IMR-90 (cell line): ENCODE data around the gene GAPT. TPM values are rescaled to one million over a fixed set of nuclear protein-coding genes. Genes with fewer than 3 reads are reported as not detected.

Experiments
- ATAC-seq: fragments of 200-7000 bp; cut with Tn5 transposase; 2 replicates; pipeline ENCODE4 v1.9.1; 2020; ENCODE audit warnings: low read depth, mild to moderate bottlenecking, moderate library complexity
- Bru-seq: library from RNA; stranded (reverse); fragments of 400-500 nt; gene quantifications from one replicate; lab custom pipeline; 2021; lab: Mats Ljungman, UMichigan
- BruChase-seq, 2 experiments: library from RNA; stranded (reverse); fragments of 400-500 nt; gene quantifications; one replicate each; lab custom pipeline; 2021; lab: Mats Ljungman, UMichigan
- BruUV-seq: library from RNA; stranded (reverse); fragments of 400-500 nt; replicated peaks from 2 replicates; lab custom pipeline; 2021; lab: Mats Ljungman, UMichigan
- CTCF ChIA-PET: fragments of 300-600 bp; formaldehyde crosslinking; extraction: SDS; loops from one replicate; lab custom pipeline; 2021; ENCODE audit warnings: antibody characterized with exemption; lab: Yijun Ruan, JAX
- POLR2A ChIA-PET: fragments of 300-600 bp; sonication (Branson Sonifier 250); formaldehyde crosslinking; loops from one replicate; lab custom pipeline; 2022; ENCODE audit warnings: antibody characterized with exemption; ENCODE audit not compliant: unreplicated experiment; lab: Charles Lee
- DNase-seq: peaks from one replicate; pipeline ENCODE4 v3.0.0; 2013
- H2AFZ ChIP-seq: replicated peaks from 2 replicates; pipeline ENCODE3; 2013; ENCODE audit warnings: low read length, mild to moderate bottlenecking; ENCODE audit not compliant: poor library complexity
- H2AK5ac ChIP-seq: 2 replicates; pipeline ENCODE4 v1.6.1; 2013; ENCODE audit warnings: low read depth, low read length, inconsistent platforms
- H2AK9ac ChIP-seq: replicated peaks from 2 replicates; pipeline ENCODE3; 2013; ENCODE audit warnings: mild to moderate bottlenecking, low read depth, low read length, moderate library complexity; ENCODE audit not compliant: poor library complexity
- H2BK120ac ChIP-seq: 2 replicates; pipeline ENCODE4 v1.6.1; 2013; ENCODE audit warnings: low read depth, low read length, inconsistent platforms
- H2BK15ac ChIP-seq: 3 replicates; pipeline ENCODE4 v1.6.1; 2013; ENCODE audit warnings: low read depth, low read length, inconsistent platforms
- H2BK20ac ChIP-seq: 2 replicates; pipeline ENCODE4 v1.6.1; 2013; ENCODE audit warnings: low read depth, mild to moderate bottlenecking, inconsistent platforms, low read length, moderate library complexity
- H2BK5ac ChIP-seq: 2 replicates; pipeline ENCODE4 v1.6.1; 2013; ENCODE audit warnings: mild to moderate bottlenecking, low read depth, low read length, inconsistent platforms; ENCODE audit not compliant: poor library complexity, severe bottlenecking
- H3K14ac ChIP-seq: replicated peaks from 2 replicates; pipeline ENCODE4 v1.6.1; 2013; ENCODE audit warnings: low read depth, low read length, inconsistent platforms
- H3K18ac ChIP-seq: 2 replicates; pipeline ENCODE4 v1.6.1; 2013; ENCODE audit warnings: low read depth, low read length, control low read depth
- H3K23ac ChIP-seq: 2 replicates; pipeline ENCODE4 v1.6.1; 2013; ENCODE audit warnings: low read depth, low read length, inconsistent platforms
- H3K27ac ChIP-seq: 2 replicates; pipeline ENCODE4 v1.5.1; 2013; ENCODE audit warnings: mild to moderate bottlenecking, control low read depth, low read length; ENCODE audit not compliant: insufficient read depth
- H3K27me3 ChIP-seq: 2 replicates; pipeline ENCODE4 v1.6.1; 2013; ENCODE audit warnings: low read length; ENCODE audit not compliant: control insufficient read depth, insufficient read depth
- H3K36me3 ChIP-seq: 2 replicates; pipeline ENCODE4 v1.6.1; 2013; ENCODE audit warnings: low read length, mixed read lengths; ENCODE audit not compliant: control insufficient read depth, insufficient read depth
- H3K4ac ChIP-seq: 2 replicates; pipeline ENCODE4 v1.6.1; 2013; ENCODE audit warnings: low read depth, low read length, inconsistent platforms
- H3K4me1 ChIP-seq: 2 replicates; pipeline ENCODE4 v1.6.1; 2013; ENCODE audit warnings: low read length, mixed read lengths; ENCODE audit not compliant: control insufficient read depth, insufficient read depth
- H3K4me2 ChIP-seq: 2 replicates; pipeline ENCODE4 v1.6.1; 2013; ENCODE audit warnings: low read depth, mild to moderate bottlenecking, control low read depth, low read length, moderate library complexity
- H3K4me3 ChIP-seq: 2 replicates; pipeline ENCODE4 v1.5.1; 2013; ENCODE audit warnings: low read depth, mild to moderate bottlenecking, control low read depth, low read length, moderate library complexity; ENCODE audit not compliant: insufficient read depth
- H3K56ac ChIP-seq: 2 replicates; pipeline ENCODE4 v1.6.1; 2013; ENCODE audit warnings: low read length, inconsistent platforms; ENCODE audit not compliant: insufficient read depth; ENCODE audit errors: extremely low read depth
- H3K79me1 ChIP-seq, 2 experiments: 2 replicates each; pipeline ENCODE4 v1.6.1; 2013; ENCODE audit warnings: low read length in 2 of 2, inconsistent platforms in 1 of 2, low read depth in 1 of 2
- H3K9ac ChIP-seq: 2 replicates; pipeline ENCODE4 v1.6.1; 2013; ENCODE audit warnings: low read depth, low read length, control low read depth
- H3K9me1 ChIP-seq: 2 replicates; pipeline ENCODE4 v1.6.1; 2013; ENCODE audit warnings: low read length, inconsistent platforms; ENCODE audit not compliant: insufficient read depth
- H3K9me3 ChIP-seq: 2 replicates; pipeline ENCODE4 v1.6.1; 2013; ENCODE audit warnings: low read length; ENCODE audit not compliant: control insufficient read depth, insufficient read depth
- H4K20me1 ChIP-seq: 2 replicates; pipeline ENCODE4 v1.6.1; 2013; ENCODE audit warnings: low read length, inconsistent platforms; ENCODE audit not compliant: insufficient read depth
- H4K5ac ChIP-seq: 2 replicates; pipeline ENCODE4 v1.6.1; 2013; ENCODE audit warnings: mild to moderate bottlenecking, low read depth, low read length, control low read depth
- H4K8ac ChIP-seq, 2 experiments: 2 replicates each; pipeline ENCODE4 v1.6.1; 2013; ENCODE audit warnings: low read depth in 2 of 2, low read length in 2 of 2, control low read depth in 1 of 2, inconsistent platforms in 1 of 2
- H4K91ac ChIP-seq: 2 replicates; pipeline ENCODE4 v1.6.1; 2013; ENCODE audit warnings: low read depth, low read length, inconsistent platforms; ENCODE audit not compliant: insufficient read depth
- BHLHE40 ChIP-seq: fragments of 150-350 bp; IDR thresholded peaks from 2 replicates; pipeline ENCODE4 v1.6.1; 2016; ENCODE audit warnings: mild to moderate bottlenecking, low read depth, low read length
- CEBPB ChIP-seq: IDR thresholded peaks from 2 replicates; pipeline ENCODE4 v1.6.1; 2012; ENCODE audit warnings: low read depth, low read length, improper control_type of control experiment
- CHD1 ChIP-seq: IDR thresholded peaks from 2 replicates; pipeline ENCODE4 v1.6.1; 2012; ENCODE audit warnings: low read depth, low read length, improper control_type of control experiment
- FOS ChIP-seq: fragments of 150-350 bp; IDR thresholded peaks from 2 replicates; pipeline ENCODE4 v1.6.1; 2016; ENCODE audit warnings: low read depth, low read length
- MXI1 ChIP-seq: IDR thresholded peaks from 2 replicates; pipeline ENCODE4 v1.6.1; 2012; ENCODE audit warnings: low read depth, mild to moderate bottlenecking, low read length, moderate library complexity, borderline replicate concordance
- NFE2L2 ChIP-seq: fragments of 150-350 bp; IDR thresholded peaks from 2 replicates; pipeline ENCODE4 v1.6.1; 2016; ENCODE audit warnings: low read depth, mild to moderate bottlenecking, low read length
- POLR2A ChIP-seq: IDR thresholded peaks from 2 replicates; pipeline ENCODE4 v1.6.1; 2012; ENCODE audit warnings: mild to moderate bottlenecking, low read depth, low read length
- RCOR1 ChIP-seq: IDR thresholded peaks from 2 replicates; pipeline ENCODE4 v1.6.1; 2012; ENCODE audit warnings: mild to moderate bottlenecking, low read length, improper control_type of control experiment; ENCODE audit not compliant: insufficient replicate concordance
- RFX5 ChIP-seq: IDR thresholded peaks from 2 replicates; pipeline ENCODE4 v1.8.0; 2012; ENCODE audit warnings: low read depth, mild to moderate bottlenecking, low read length, moderate library complexity
- SMC3 ChIP-seq: fragments of 150-350 bp; IDR thresholded peaks from 2 replicates; pipeline ENCODE4 v1.6.1; 2016; ENCODE audit warnings: low read depth, mild to moderate bottlenecking, antibody characterized with exemption, low read length, moderate library complexity
- WGBS, 2 experiments: methylation state at CpG; one replicate each; pipeline versions ENCODE4 v1.1.5 to v1.1.7; 2013; ENCODE audit warnings: missing lambda C conversion rate in 2 of 2; ENCODE audit not compliant: insufficient read length in 1 of 2; ENCODE audit errors: extremely low coverage in 2 of 2; 5-methylcytosine and 5-hydroxymethylcytosine counted together
- dilution Hi-C: fragments of 300-500 bp; cut with HindIII; formaldehyde crosslinking; loops from one replicate; pipeline ENCODE4 v1.14.3; 2018; ENCODE audit warnings: low sequenced_read_pairs; ENCODE audit not compliant: unreplicated experiment
- in situ Hi-C: fragments of 300-500 bp; cut with MboI; formaldehyde crosslinking; loops from 3 replicates; pipeline ENCODE4 v1.14.3; 2019; ENCODE audit warnings: low sequenced_read_pairs, inconsistent platforms, mixed read lengths
- intact Hi-C: fragments of 100-400 bp; cut with micrococcal nuclease; formaldehyde crosslinking; loops from 2 replicates; pipeline ENCODE4 v1.10.0; 2022
- long read RNA-seq: library from polyadenylated mRNA; unstranded; transcript quantifications from one replicate; pipeline ENCODE4 v2.0.0, GENCODE V29; 2021; ENCODE audit not compliant: unreplicated experiment
- polyA plus RNA-seq, 3 experiments: library from polyadenylated mRNA; depleted of rRNA; stranded (reverse); fragments of >200 nt; gene quantifications; 2 replicates each; pipeline ENCODE4 v1.2.3, GENCODE V29; 2012; ENCODE audit warnings: low replicate concordance in 1 of 3
- total RNA-seq: library from RNA; depleted of rRNA; stranded (reverse); fragments of >200 nt; gene quantifications from 2 replicates; pipeline ENCODE4 v1.2.3, GENCODE V29; 2012; rRNA removed
- TF ChIP-seq, protein P1 (sequence below): fragments of 150-350 bp; IDR thresholded peaks from 2 replicates; pipeline ENCODE4 v1.6.1; 2017; ENCODE audit warnings: mild to moderate bottlenecking, antibody characterized with exemption, low read length, low read depth
- TF ChIP-seq, protein P2 (sequence below): conservative IDR thresholded peaks from 2 replicates; pipeline ENCODE4 v1.5.1; 2012; ENCODE audit warnings: mild to moderate bottlenecking, low read depth, low read length, improper control_type of control experiment

GAPT gene
- not detected in 2 replicates for total RNA-seq
- not detected in 2 replicates for polyA plus RNA-seq (2012; rRNA removed)
- not detected in 2 replicates for polyA plus RNA-seq (2012; cell fraction: cytosol; rRNA removed)
- polyA plus RNA-seq (2012; cell fraction: nucleus; rRNA removed; ENCODE audit: low replicate concordance), result not detected in 2 replicates
- not detected for Bru-seq, nascent RNA
- BruChase-seq, experiment 1, labeled RNA remaining after a 6-hour chase, result not detected
- BruChase-seq, experiment 2, labeled RNA remaining after a 2-hour chase, result not detected
- long read RNA-seq, result 0 reads

DNA sequence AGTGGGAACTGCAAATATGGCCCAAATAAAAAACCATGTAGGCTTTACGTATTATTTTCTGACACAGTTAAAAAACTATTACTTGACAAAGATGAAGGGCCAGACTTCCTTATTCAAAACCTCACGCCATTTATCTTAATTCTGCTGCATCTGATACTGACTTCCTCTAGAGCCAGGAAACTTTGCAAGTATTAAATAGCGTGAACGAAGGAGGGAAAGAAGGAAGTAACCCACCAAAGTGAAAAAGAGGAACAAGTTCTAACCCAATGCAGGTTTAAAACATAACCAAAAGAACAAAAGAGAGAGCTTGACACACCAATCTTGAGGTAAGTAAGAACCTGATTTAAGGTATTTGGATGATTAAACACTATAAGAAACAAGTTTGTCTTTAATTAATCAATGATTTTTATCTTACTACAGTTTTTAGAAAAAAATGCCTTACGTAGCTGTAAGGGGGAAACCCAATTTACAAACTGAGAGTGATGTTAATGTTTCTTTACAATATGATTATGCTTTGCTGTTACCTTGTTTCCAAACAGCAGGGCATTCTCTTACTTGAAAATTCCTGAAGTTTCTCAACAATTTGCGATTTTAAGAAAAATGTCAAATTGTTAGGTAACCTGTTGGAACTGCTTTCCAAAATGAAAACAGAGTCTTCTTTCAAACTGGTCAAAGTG, at the start of gene GAPT:
TSS of gene GAPT (plus strand) at position 220 of the 677 bp plus-strand sequence. CDS start 3,102 bp downstream, outside the sequence.
- H3K14ac ChIP-seq, result no peak within 1 kb of the TSS
- H4K91ac ChIP-seq, result no peak within 1 kb of the TSS
- H3K79me1 ChIP-seq, result no peaks in the 10 kb centered on the region
- TF ChIP-seq, protein P1, sequence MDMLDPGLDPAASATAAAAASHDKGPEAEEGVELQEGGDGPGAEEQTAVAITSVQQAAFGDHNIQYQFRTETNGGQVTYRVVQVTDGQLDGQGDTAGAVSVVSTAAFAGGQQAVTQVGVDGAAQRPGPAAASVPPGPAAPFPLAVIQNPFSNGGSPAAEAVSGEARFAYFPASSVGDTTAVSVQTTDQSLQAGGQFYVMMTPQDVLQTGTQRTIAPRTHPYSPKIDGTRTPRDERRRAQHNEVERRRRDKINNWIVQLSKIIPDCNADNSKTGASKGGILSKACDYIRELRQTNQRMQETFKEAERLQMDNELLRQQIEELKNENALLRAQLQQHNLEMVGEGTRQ, result no peak
- no peak for TF ChIP-seq MXI1
- TF ChIP-seq RCOR1, result no peak
- no peak for TF ChIP-seq SMC3
- no peak for TF ChIP-seq CEBPB
- no peak for TF ChIP-seq CHD1
- no peak for TF ChIP-seq NFE2L2
- TF ChIP-seq BHLHE40, result no peak
- no peak for TF ChIP-seq RFX5
- TF ChIP-seq, protein P2, sequence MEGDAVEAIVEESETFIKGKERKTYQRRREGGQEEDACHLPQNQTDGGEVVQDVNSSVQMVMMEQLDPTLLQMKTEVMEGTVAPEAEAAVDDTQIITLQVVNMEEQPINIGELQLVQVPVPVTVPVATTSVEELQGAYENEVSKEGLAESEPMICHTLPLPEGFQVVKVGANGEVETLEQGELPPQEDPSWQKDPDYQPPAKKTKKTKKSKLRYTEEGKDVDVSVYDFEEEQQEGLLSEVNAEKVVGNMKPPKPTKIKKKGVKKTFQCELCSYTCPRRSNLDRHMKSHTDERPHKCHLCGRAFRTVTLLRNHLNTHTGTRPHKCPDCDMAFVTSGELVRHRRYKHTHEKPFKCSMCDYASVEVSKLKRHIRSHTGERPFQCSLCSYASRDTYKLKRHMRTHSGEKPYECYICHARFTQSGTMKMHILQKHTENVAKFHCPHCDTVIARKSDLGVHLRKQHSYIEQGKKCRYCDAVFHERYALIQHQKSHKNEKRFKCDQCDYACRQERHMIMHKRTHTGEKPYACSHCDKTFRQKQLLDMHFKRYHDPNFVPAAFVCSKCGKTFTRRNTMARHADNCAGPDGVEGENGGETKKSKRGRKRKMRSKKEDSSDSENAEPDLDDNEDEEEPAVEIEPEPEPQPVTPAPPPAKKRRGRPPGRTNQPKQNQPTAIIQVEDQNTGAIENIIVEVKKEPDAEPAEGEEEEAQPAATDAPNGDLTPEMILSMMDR, result no peak
- TF ChIP-seq FOS, result no peak
- TF ChIP-seq POLR2A, result no peak
- no peak within 1 kb of the TSS for H3K18ac ChIP-seq
- H2BK15ac ChIP-seq, result no peak within 1 kb of the TSS
- H3K9me1 ChIP-seq, result no peaks in the 10 kb centered on the region
- WGBS, 2 experiments, result no CpG with 5 or more reads among the region's 6 CpGs
- no peak within 1 kb of the TSS for H3K56ac ChIP-seq
- no peak within 1 kb of the TSS for H2AK9ac ChIP-seq
- H3K4me1 ChIP-seq, result no peaks in the 10 kb centered on the region
- H2BK5ac ChIP-seq, result no peak within 1 kb of the TSS
- no peaks in the 10 kb centered on the region for H4K20me1 ChIP-seq
- BruUV-seq, result no TSS peak
- H3K36me3 ChIP-seq, result no peaks in the 10 kb centered on the region
- H3K4ac ChIP-seq, result no peak within 1 kb of the TSS
- DNase-seq (no peak), ATAC-seq (no peak)
- no peak within 1 kb of the TSS for H2BK20ac ChIP-seq
- POLR2A ChIA-PET, result no interaction called here
- H3K23ac ChIP-seq, result no peak within 1 kb of the TSS
- H2AFZ ChIP-seq, result no peak within 1 kb of the TSS
- no peak within 1 kb of the TSS for H3K27ac ChIP-seq
- no peak within 1 kb of the TSS for H4K5ac ChIP-seq
- H3K9me3 ChIP-seq, result no peaks in the 10 kb centered on the region
- CTCF ChIA-PET, result no interaction called here
- H3K27me3 ChIP-seq, result peaks cover 11% of the 10 kb centered on the region
- intact Hi-C loops, result no loop called here
- no peak within 1 kb of the TSS for H3K4me2 ChIP-seq
- no peak within 1 kb of the TSS for H4K8ac ChIP-seq
- dilution Hi-C loops, result no loop called here
- no peak within 1 kb of the TSS for H2BK120ac ChIP-seq
- H3K9ac ChIP-seq, result no peak within 1 kb of the TSS
- in situ Hi-C loops, result loop anchor here (25.0 kb wide), 1 partner anchor 671 kb away; no protein-coding TSS in a partner anchor
- no peak within 1 kb of the TSS for H3K4me3 ChIP-seq
- no peak within 1 kb of the TSS for H2AK5ac ChIP-seq
